Smooth muscle cell (in vitro differentiated cells): ENCODE measurements around the gene C3orf20. TPM values are rescaled to one million over a fixed set of nuclear protein-coding genes. Genes with fewer than 3 reads are reported as not detected.
A peak's percentile ranks its signal among the peaks of the same experiment; 100 is the strongest.

Experiments
- DNase-seq: peaks from one replicate; lab custom pipeline; 2025; ENCODE audit not compliant: unreplicated experiment; lab: John Stamatoyannopoulos, UW
- H2AFZ ChIP-seq: fragments of 200-600 bp; sonication (generic); 2 replicates; pipeline ENCODE4 v1.6.0; 2016; ENCODE audit warnings: antibody characterized with exemption, low read depth, mild to moderate bottlenecking
- H3F3A ChIP-seq: fragments of 200-600 bp; sonication (generic); 2 replicates; pipeline ENCODE4 v1.6.0; 2017; ENCODE audit warnings: antibody characterized with exemption, low read depth
- H3K27ac ChIP-seq: fragments of 200-600 bp; sonication (generic); 2 replicates; pipeline ENCODE4 v1.5.1; 2016; ENCODE audit warnings: low read depth, mild to moderate bottlenecking
- H3K27me3 ChIP-seq: fragments of 200-600 bp; sonication (generic); 2 replicates; pipeline ENCODE4 v1.6.1; 2016; ENCODE audit warnings: low read depth, mild to moderate bottlenecking
- H3K36me3 ChIP-seq: fragments of 200-600 bp; sonication (generic); 2 replicates; pipeline ENCODE4 v1.5.1; 2016; ENCODE audit warnings: low read depth
- H3K4me1 ChIP-seq: fragments of 200-600 bp; sonication (generic); 2 replicates; pipeline ENCODE4 v1.5.1; 2016; ENCODE audit warnings: low read depth
- H3K4me2 ChIP-seq: fragments of 200-600 bp; sonication (generic); 2 replicates; pipeline ENCODE4 v1.6.0; 2016; ENCODE audit warnings: mild to moderate bottlenecking
- H3K4me3 ChIP-seq: fragments of 200-600 bp; sonication (generic); 2 replicates; pipeline ENCODE4 v1.5.1; 2016; ENCODE audit warnings: mild to moderate bottlenecking
- H3K79me2 ChIP-seq: fragments of 200-600 bp; sonication (generic); 2 replicates; pipeline ENCODE4 v1.6.0; 2016; ENCODE audit warnings: low read depth, mild to moderate bottlenecking
- H3K9ac ChIP-seq: fragments of 200-600 bp; sonication (generic); 2 replicates; pipeline ENCODE4 v1.6.0; 2016; ENCODE audit warnings: low read depth
- H3K9me3 ChIP-seq: fragments of 200-600 bp; sonication (generic); replicated peaks from 2 replicates; pipeline ENCODE4 v1.5.1; 2016; ENCODE audit warnings: low read depth
- H4K20me1 ChIP-seq: fragments of 200-600 bp; sonication (generic); 2 replicates; pipeline ENCODE4 v1.6.0; 2016; ENCODE audit warnings: low read depth
- WGBS: methylation state at CpG from one replicate; pipeline ENCODE4 v1.1.7; 2016; ENCODE audit warnings: low lambda C conversion rate; 5-methylcytosine and 5-hydroxymethylcytosine counted together
- polyA plus RNA-seq: library from polyadenylated mRNA; unstranded; fragments of >200 nt; fragmentation: Nextera tagmentation; extraction: Ambion mirVana; gene quantifications from 2 replicates; pipeline ENCODE4 v1.2.1, GENCODE V29; 2016
- total RNA-seq: library from RNA; depleted of rRNA; stranded (reverse); fragments of >200 nt; gene quantifications from 2 replicates; pipeline ENCODE4 v1.2.3, GENCODE V29; 2014
- TF ChIP-seq, protein P1 (sequence below): fragments of 200-600 bp; sonication (generic); IDR thresholded peaks from 2 replicates; pipeline ENCODE4 v1.5.1; 2017; ENCODE audit warnings: borderline replicate concordance, mild to moderate bottlenecking, antibody characterized with exemption; ENCODE audit not compliant: insufficient read depth, poor library complexity, severe bottlenecking

Gene C3orf20
- total and polyA plus RNA-seq, 2 experiments from 2014 or later: not detected

DNA sequence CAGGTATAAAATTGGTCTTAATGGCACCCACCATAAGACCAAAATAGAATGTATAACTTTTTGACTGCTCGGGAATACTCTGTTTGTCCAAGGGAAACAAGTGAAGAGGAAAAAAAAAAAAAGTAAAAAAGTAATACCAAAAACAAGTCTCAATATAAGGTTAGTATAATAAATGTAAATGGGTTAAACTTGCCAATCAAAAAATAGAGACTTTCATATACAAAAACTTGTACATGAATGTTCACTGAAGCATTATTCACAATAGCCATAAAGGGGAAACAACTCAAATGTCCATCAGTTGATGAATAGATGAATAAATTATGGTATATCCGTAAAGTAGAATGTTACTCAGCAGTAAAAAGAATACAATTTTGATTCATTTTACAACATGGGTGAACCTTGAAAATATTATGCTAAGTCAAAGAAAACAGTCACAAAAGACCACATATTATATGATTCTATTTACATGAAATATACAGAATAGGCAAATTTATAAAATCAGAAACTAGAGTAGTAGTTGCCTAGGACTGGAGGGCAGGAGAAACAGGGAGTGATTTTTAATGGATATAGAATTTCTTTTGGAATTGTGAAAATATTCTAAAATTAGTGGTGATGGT lies 104.2 kb downstream of the C3orf20 start:
- no peak overlapping the region for H3K4me2 ChIP-seq
- H3K9ac ChIP-seq: no peak overlapping the region
- 98% methylated on average over 2 of the region's 2 CpGs for WGBS
- no peaks in the 10 kb centered on the region for H3K4me1 ChIP-seq
- TF ChIP-seq, protein P1, sequence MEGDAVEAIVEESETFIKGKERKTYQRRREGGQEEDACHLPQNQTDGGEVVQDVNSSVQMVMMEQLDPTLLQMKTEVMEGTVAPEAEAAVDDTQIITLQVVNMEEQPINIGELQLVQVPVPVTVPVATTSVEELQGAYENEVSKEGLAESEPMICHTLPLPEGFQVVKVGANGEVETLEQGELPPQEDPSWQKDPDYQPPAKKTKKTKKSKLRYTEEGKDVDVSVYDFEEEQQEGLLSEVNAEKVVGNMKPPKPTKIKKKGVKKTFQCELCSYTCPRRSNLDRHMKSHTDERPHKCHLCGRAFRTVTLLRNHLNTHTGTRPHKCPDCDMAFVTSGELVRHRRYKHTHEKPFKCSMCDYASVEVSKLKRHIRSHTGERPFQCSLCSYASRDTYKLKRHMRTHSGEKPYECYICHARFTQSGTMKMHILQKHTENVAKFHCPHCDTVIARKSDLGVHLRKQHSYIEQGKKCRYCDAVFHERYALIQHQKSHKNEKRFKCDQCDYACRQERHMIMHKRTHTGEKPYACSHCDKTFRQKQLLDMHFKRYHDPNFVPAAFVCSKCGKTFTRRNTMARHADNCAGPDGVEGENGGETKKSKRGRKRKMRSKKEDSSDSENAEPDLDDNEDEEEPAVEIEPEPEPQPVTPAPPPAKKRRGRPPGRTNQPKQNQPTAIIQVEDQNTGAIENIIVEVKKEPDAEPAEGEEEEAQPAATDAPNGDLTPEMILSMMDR: no peak
- no peaks in the 10 kb centered on the region for H3K79me2 ChIP-seq
- H2AFZ ChIP-seq: no peak overlapping the region
- no peak overlapping the region for H3K27ac ChIP-seq
- H3K4me3 ChIP-seq: no peak overlapping the region
- H3K27me3 ChIP-seq: no peaks in the 10 kb centered on the region
- no peak for DNase-seq
- no peaks in the 10 kb centered on the region for H4K20me1 ChIP-seq
- H3F3A ChIP-seq: no peaks in the 10 kb centered on the region
- no peaks in the 10 kb centered on the region for H3K36me3 ChIP-seq
- H3K9me3 ChIP-seq: peaks cover 5% of the 10 kb centered on the region

DNA sequence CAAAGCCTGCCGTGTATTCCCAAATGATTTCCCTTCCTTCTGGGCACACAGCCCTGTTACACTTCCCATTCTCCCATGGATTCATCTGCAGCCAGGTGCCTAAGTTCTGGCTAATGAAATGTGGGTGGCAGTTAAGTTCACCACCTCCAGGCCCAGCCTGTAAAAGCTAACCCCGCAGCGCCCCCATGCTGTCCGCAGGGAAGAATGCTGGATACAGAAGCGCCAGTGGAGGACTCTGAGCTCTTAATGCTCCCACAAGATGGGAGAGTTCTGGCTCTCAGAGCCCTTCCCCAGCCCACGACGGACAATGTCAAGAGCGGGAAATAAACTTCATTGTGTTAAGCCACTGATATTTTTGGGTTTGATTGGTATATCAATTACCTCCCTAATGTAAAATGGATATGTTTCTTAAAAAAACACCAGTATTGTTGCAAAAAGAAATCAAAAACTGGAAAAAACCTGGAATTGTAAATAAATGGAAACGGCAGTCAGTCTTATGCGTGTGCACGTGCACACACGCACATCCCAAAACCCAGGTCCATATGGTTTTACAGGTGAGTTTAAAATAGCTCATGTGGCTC lies 106.1 kb downstream of the C3orf20 start:
- DNase-seq: no peak
- Histone ChIP-seq H3K4me3 (no peak overlapping the region), H3K4me2 (no peak overlapping the region), H3F3A (no peaks in the 10 kb centered on the region), H3K9me3 (peaks cover 5% of the 10 kb centered on the region), H3K9ac (no peak overlapping the region), H3K27ac (no peak overlapping the region), H3K27me3 (no peaks in the 10 kb centered on the region), H2AFZ (no peak overlapping the region), H3K4me1 (no peaks in the 10 kb centered on the region), H4K20me1 (no peaks in the 10 kb centered on the region), H3K36me3 (no peaks in the 10 kb centered on the region), H3K79me2 (no peaks in the 10 kb centered on the region)
- TF ChIP-seq, protein P1: peak; percentile 54
- 29% methylated on average over 12 of the region's 12 CpGs for WGBS

GRCh38 chr3:14783480-14784086 lies 108.6 kb downstream of the C3orf20 start:
- no peak overlapping the region for H3K4me2 ChIP-seq
- H3K36me3 ChIP-seq: no peaks in the 10 kb centered on the region
- no peaks in the 10 kb centered on the region for H3K27me3 ChIP-seq
- H2AFZ ChIP-seq: no peak overlapping the region
- TF ChIP-seq, protein P1: no peak
- H3K27ac ChIP-seq: no peak overlapping the region
- no peaks in the 10 kb centered on the region for H3K79me2 ChIP-seq
- no peak for DNase-seq
- no peak overlapping the region for H3K9ac ChIP-seq
- H3K4me3 ChIP-seq: no peak overlapping the region
- WGBS: 63% methylated on average over 2 of the region's 2 CpGs
- peaks cover 5% of the 10 kb centered on the region for H3K9me3 ChIP-seq
- no peaks in the 10 kb centered on the region for H3F3A ChIP-seq
- no peaks in the 10 kb centered on the region for H3K4me1 ChIP-seq
- no peaks in the 10 kb centered on the region for H4K20me1 ChIP-seq
